ENCODE measurements around the gene GREB1. TPM values are rescaled to one million over a fixed set of nuclear protein-coding genes. Genes with fewer than 3 reads are reported as not detected.

The GREB1 gene
- total RNA-seq, 2 donors from 2014 or later: 3.1 to 7.6 TPM

- Histone ChIP-seq H3K27ac (no peak overlapping the region), H3K27me3 (no peaks in the 10 kb centered on the region), H3K36me3 (peaks cover 18% of the 10 kb centered on the region), H3K4me1 (no peaks in the 10 kb centered on the region), H3K9me3 (no peaks in the 10 kb centered on the region), H3K4me3 (no peak overlapping the region)
- DNase-seq (ENCODE audit: low spot score): no peak
- TF ChIP-seq CTCF (IDR thresholded peaks at IDR 0.05): no peak
These were observed 100.2 kb downstream of the GREB1 start for GRCh38 chr2:11633923-11634478.

GRCh38 chr2:11634584-11634983, 100.7 kb downstream of the GREB1 start:
- peaks cover 21% of the 10 kb centered on the region for H3K36me3 ChIP-seq
- no peak overlapping the region for H3K27ac ChIP-seq
- H3K4me1 ChIP-seq: no peaks in the 10 kb centered on the region
- DNase-seq (ENCODE audit: low spot score): no peak
- no peak overlapping the region for H3K4me3 ChIP-seq
- H3K27me3 ChIP-seq: no peaks in the 10 kb centered on the region
- TF ChIP-seq CTCF (IDR thresholded peaks at IDR 0.05): no peak
- no peaks in the 10 kb centered on the region for H3K9me3 ChIP-seq

GRCh38 chr2:11635141-11635540, 101.3 kb downstream of the GREB1 start:
- no peak overlapping the region for H3K27ac ChIP-seq
- peaks cover 21% of the 10 kb centered on the region for H3K36me3 ChIP-seq
- no peaks in the 10 kb centered on the region for H3K27me3 ChIP-seq
- TF ChIP-seq CTCF (IDR thresholded peaks at IDR 0.05): no peak
- no peaks in the 10 kb centered on the region for H3K4me1 ChIP-seq
- no peak overlapping the region for H3K4me3 ChIP-seq
- H3K9me3 ChIP-seq: no peaks in the 10 kb centered on the region
- no peak for DNase-seq (ENCODE audit: low spot score)

GRCh38 chr2:11636593-11637295, 102.9 kb downstream of the GREB1 start:
- Histone ChIP-seq H3K27me3 (no peaks in the 10 kb centered on the region), H3K9me3 (no peaks in the 10 kb centered on the region), H3K27ac (no peak overlapping the region), H3K4me1 (no peaks in the 10 kb centered on the region), H3K4me3 (no peak overlapping the region), H3K36me3 (peaks cover 21% of the 10 kb centered on the region)
- no peak for DNase-seq (ENCODE audit: low spot score)
- TF ChIP-seq CTCF (IDR thresholded peaks at IDR 0.05): no peak

GRCh38 chr2:11637546-11637945, 103.7 kb downstream of the GREB1 start:
- Histone ChIP-seq H3K27me3 (no peaks in the 10 kb centered on the region), H3K4me1 (no peaks in the 10 kb centered on the region), H3K4me3 (no peak overlapping the region), H3K9me3 (no peaks in the 10 kb centered on the region), H3K36me3 (peaks cover 21% of the 10 kb centered on the region), H3K27ac (no peak overlapping the region)
- TF ChIP-seq CTCF (IDR thresholded peaks at IDR 0.05): no peak
- DNase-seq (ENCODE audit: low spot score): no peak

- H3K27me3 ChIP-seq: no peaks in the 10 kb centered on the region
- H3K9me3 ChIP-seq: no peaks in the 10 kb centered on the region
- no peak overlapping the region for H3K27ac ChIP-seq
- H3K4me1 ChIP-seq: no peaks in the 10 kb centered on the region
- no peak for TF ChIP-seq CTCF (IDR thresholded peaks at IDR 0.05)
- no peak for DNase-seq (ENCODE audit: low spot score)
- peaks cover 12% of the 10 kb centered on the region for H3K36me3 ChIP-seq
- H3K4me3 ChIP-seq: no peak overlapping the region
These were observed 105.7 kb downstream of the GREB1 start for GRCh38 chr2:11639503-11639902.
